ENCODE measurements around the gene LENG8.
A peak's percentile ranks its signal among the peaks of the same experiment; 100 is the strongest.
"Not testable (repeated sequence)": the region's sequence is repeated elsewhere in the genome, so short reads cannot be mapped to it uniquely, and the experiment has no call there.

Gene LENG8

GRCh38 chr19:54435551-54436016, 13.4 kb upstream of the LENG8 start:
- in situ Hi-C loops (cut with HindIII; ENCODE audit: low pct_ligation_motif_present, low pct_unique_long_range_greater_than_20kb, low sequenced_read_pairs) = no loop called here
- DNase-seq = no peak

GRCh38 chr19:54436031-54436523, 12.9 kb upstream of the LENG8 start:
- in situ Hi-C loops (cut with HindIII; ENCODE audit: low pct_ligation_motif_present, low pct_unique_long_range_greater_than_20kb, low sequenced_read_pairs) = no loop called here
- DNase-seq = no peak

- in situ Hi-C loops (cut with HindIII; ENCODE audit: low pct_ligation_motif_present, low pct_unique_long_range_greater_than_20kb, low sequenced_read_pairs) = no loop called here
- DNase-seq = no peak
Observed at GRCh38 chr19:54436628-54437252, 12.3 kb upstream of the LENG8 start.

DNA sequence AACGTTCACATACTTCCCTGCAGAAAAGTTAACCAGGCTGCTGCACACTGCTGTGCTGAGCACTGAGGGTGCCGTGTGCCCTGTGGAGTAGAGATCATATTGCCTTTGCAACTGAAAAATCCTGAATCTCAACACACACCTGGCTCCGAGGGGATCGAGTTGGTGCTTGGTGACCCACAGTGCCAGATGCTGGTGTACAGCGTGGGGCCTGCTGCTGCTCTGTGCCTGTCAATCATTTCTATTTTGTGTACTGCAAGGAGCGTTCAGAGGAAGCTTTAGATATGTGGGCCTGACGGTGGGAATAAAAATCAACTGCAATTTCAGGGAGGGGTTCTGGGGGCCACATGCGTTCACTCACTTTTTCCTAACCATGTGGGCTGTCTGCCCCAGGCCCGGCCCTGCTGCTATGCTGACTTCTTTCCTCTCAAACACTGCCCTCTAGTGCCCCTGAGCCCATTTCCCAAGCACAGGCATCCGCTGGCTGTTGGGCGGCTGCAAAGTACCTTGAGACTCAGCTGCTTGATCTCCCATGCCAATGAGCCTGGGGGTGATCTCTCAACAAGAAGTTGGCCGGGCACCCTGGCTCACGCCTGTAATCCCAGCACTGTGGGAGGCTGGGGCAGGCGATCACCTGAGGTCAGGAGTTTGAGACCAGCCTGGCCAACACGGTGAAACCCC, 9.7 kb upstream of the LENG8 start:
- DNase-seq = peak; percentile 44
- in situ Hi-C loops (cut with HindIII; ENCODE audit: low pct_ligation_motif_present, low pct_unique_long_range_greater_than_20kb, low sequenced_read_pairs) = no loop called here

GRCh38 chr19:54440641-54441040, 8.4 kb upstream of the LENG8 start:
- in situ Hi-C loops (cut with HindIII; ENCODE audit: low pct_ligation_motif_present, low pct_unique_long_range_greater_than_20kb, low sequenced_read_pairs) = no loop called here

GRCh38 chr19:54444737-54445136, 4.3 kb upstream of the LENG8 start:
- no peak for DNase-seq
- in situ Hi-C loops (cut with HindIII; ENCODE audit: low pct_ligation_motif_present, low pct_unique_long_range_greater_than_20kb, low sequenced_read_pairs) = no loop called here

More at GRCh38 chr19:54440641-54441040, 8.4 kb upstream of the LENG8 start:
- DNase-seq = no peak

- DNase-seq; in situ Hi-C loops (cut with HindIII; ENCODE audit: low pct_ligation_motif_present, low pct_unique_long_range_greater_than_20kb, low sequenced_read_pairs): not testable (repeated sequence)
Observed at GRCh38 chr19:54446349-54446748, 2.6 kb upstream of the LENG8 start.

- DNase-seq = peak; percentile 59
- in situ Hi-C loops (cut with HindIII; ENCODE audit: low pct_ligation_motif_present, low pct_unique_long_range_greater_than_20kb, low sequenced_read_pairs) = no loop called here
Observed at GRCh38 chr19:54448040-54448773, 792 bp upstream of the LENG8 start.

GRCh38 chr19:54449701-54450069, 686 bp downstream of the LENG8 start:
- in situ Hi-C loops (cut with HindIII; ENCODE audit: low pct_ligation_motif_present, low pct_unique_long_range_greater_than_20kb, low sequenced_read_pairs) = no loop called here
- DNase-seq = no peak

DNA sequence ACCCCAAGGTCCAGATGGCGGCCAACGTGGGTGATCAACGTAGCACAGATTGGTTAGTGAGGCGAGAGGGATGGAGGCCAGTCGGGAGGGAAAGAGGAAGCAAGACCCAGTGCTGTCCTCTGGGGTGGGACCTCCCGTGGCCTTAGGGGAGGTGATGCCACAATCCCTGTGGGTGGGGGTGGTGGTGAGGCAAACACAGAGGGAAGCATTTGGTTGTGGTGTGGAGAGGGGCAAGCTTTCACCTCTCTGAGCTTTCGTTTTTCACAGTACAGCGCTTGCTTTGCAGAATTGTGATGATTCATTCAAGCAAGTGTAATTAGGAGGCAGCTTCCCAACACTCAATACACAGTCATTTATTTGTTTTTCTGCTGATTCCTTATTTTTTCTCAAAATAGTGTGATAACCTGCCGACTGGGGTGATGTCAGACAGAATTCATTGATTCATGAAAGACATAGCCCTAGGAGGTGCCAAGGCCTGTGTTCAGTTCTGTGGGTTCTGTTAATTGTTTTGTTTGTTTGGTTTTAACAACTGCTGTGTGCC, 2.4 kb downstream of the LENG8 start:
- no peak for DNase-seq
- in situ Hi-C loops (cut with HindIII; ENCODE audit: low pct_ligation_motif_present, low pct_unique_long_range_greater_than_20kb, low sequenced_read_pairs) = no loop called here

DNA sequence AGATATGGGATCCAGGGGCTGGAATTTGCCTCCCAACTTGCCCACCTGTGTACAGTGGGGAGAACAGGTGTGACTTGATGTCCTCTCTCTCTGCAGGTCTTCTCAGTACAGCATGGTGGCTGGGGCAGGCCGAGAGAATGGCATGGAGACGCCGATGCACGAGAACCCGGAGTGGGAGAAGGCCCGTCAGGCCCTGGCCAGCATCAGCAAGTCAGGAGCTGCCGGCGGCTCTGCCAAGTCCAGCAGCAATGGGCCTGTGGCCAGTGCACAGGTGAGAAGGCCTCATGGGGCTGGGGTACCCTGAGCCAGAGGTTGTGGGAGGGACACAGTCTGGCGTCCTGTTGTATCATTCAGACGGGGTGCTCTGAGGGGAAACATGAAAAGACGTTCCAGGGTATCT, 3.0 kb downstream of the LENG8 start:
- no peak for DNase-seq
- in situ Hi-C loops (cut with HindIII; ENCODE audit: low pct_ligation_motif_present, low pct_unique_long_range_greater_than_20kb, low sequenced_read_pairs) = no loop called here

DNA sequence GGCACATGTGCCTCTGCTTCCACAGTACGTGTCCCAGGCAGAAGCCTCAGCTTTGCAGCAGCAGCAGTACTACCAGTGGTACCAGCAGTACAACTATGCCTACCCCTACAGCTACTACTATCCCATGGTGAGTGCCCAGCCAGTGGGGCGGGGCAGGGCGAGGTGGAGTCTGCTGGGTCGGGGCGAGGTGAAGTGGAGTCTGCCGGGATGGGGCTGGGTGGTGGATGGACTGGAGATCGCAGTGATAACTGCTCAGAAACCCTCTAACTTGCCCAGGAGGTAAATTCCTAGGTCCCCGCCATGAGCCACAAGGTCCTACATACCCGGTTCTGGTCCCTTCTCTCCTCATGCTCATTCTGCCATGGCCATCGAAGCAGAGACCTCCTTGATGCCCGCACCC, 3.6 kb downstream of the LENG8 start:
- in situ Hi-C loops (cut with HindIII; ENCODE audit: low pct_ligation_motif_present, low pct_unique_long_range_greater_than_20kb, low sequenced_read_pairs) = no loop called here
- DNase-seq = no peak

DNA sequence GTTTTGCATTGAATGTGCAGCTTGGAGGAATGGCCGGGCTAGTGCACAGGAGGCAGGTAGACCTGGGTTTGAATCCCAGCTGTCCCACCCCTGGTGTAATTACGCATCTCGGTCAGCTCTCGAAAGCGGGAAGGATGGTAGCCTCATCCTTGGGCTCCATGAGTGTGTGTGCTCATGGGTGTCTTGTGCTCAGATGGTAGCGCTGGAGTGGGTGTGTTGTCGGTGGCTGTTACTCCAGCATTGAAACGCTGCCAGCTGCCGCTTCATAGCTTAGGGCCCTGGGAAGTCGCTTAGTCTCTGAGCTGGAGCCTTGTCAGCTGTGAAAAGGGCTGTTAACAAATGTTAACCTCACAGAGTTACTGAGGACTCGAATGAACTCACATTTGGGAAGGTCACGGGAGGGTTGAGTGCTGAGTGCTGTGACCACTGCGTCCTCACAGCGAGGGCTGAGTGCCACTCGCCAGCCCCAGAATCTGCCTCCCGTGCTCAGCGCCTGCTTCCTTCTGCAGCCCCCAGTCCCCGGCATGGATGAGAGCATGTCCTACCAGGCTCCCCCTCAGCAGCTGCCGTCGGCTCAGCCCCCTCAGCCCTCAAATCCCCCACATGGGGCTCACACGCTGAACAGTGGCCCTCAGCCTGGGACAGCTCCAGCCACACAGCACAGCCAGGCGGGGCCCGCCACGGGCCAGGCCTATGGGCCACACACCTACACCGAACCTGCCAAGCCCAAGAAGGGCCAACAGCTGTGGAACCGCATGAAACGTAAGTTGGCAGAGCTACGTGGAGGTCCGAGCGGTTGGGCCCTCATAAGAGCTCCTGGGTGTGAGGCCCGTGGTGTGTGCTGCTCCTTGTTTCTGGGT, 5.2 kb downstream of the LENG8 start:
- in situ Hi-C loops (cut with HindIII; ENCODE audit: low pct_ligation_motif_present, low pct_unique_long_range_greater_than_20kb, low sequenced_read_pairs) = no loop called here
- DNase-seq = no peak

DNA sequence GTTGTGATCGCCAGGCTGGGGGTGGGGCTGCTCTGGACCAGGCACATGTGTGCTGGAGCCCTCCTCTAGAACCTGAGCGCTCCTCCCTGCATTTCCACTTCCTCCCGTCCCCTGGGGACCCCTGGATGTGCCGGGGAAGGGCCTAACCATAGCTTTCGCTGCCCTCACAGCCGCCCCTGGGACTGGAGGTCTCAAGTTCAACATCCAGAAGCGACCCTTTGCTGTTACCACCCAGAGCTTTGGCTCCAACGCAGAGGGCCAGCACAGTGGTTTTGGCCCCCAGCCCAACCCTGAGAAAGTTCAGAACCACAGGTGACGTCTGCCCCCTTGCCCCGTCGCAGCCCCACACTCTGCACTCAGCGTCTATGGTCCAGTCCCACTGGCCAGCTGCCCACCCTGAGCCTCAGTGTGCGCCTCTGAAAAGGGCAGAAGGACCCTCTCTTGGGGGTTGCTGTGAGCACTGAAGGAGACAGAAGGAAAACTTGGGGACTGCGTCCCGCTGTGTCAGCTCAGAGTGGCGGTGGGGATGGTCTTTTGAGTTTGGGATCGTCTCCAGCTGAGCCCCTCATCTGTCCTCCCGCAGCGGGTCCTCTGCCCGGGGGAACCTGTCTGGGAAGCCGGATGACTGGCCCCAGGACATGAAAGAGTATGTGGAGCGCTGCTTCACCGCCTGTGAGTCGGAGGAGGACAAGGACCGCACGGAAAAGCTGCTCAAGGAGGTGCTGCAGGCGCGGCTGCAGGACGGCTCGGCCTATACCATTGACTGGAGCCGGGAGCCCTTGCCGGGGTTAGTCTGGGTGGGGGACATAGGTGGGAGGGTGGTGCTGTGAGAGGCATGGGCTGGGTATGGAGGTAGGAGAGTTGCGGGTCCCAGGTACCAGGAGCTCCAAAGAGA, 6.0 kb downstream of the LENG8 start:
- in situ Hi-C loops (cut with HindIII; ENCODE audit: low pct_ligation_motif_present, low pct_unique_long_range_greater_than_20kb, low sequenced_read_pairs) = no loop called here
- no peak for DNase-seq

GRCh38 chr19:54455786-54456422, 6.9 kb downstream of the LENG8 start:
- in situ Hi-C loops (cut with HindIII; ENCODE audit: low pct_ligation_motif_present, low pct_unique_long_range_greater_than_20kb, low sequenced_read_pairs) = no loop called here
- DNase-seq = no peak

DNA sequence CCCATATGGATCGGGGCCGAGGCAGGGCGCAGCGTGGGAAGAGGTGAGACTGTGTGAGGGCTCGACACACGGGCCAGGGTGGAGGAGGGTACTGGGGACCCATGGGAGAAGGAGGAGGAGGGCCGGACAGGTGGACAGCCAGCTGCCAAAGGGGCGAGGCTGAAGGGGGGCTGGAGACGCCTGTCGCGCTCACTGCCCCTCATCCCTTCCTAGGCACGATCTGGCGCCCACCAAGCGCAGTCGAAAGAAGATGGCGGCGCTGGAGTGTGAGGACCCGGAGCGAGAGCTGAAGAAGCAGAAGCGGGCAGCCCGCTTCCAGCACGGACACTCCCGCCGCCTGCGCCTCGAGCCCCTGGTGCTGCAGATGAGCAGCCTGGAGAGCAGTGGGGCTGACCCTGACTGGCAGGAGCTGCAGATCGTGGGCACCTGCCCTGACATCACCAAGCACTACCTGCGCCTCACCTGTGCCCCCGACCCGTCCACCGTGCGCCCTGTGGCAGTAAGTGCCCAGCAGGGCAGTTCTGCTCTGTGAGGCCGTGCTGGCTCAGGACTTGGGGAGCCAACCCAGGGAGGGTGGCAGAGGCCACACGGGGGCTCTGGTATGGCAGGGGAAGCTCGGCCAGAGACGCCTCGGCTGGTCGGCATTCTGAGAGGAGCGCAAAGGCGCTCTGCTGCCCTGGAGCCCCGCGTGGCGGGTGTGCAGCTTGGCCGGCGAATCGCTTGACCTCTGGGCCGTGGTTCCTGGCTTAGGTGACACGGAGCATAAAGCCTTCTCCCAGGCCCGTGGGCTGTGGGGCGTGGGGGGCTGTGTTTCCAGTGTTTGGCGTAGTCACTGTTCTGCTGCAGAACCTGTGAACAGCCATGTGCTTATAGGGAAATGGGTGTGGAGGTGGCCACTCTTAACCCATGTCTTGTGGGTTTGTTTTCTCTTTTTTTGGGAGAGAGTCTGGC, 7.7 kb downstream of the LENG8 start:
- DNase-seq = no peak
- in situ Hi-C loops (cut with HindIII; ENCODE audit: low pct_ligation_motif_present, low pct_unique_long_range_greater_than_20kb, low sequenced_read_pairs) = no loop called here
